ENCODE measurements around the gene SPTBN5.

DNA sequence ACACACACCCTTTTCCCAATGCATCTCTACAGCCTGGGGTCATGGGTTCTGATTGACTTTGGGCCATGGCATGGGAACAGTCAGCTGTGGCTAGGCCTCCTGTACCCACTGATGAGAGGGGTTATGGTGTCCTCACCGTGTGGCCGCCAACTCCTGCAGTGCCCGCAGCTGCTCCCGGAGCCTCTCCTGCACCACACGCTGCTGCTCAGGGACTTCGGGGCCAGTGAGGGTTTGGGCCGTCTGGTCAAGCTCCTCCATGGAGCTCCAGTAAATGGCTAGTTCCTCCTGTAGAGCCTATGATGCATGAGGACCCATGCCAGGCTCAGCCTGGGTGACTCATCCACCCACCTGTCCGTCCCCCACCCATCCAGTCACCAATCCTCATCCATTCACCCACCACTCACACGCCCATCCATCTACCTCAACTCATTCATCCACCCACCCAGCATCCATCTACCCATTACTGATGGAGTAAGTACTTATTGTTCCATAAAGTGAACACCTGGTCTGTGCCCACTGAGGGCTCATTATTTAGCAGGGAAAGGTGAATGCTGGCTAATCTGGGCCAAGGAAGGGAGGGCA lies 21.6 kb downstream of the SPTBN5 start:
- TF ChIP-seq, protein P1, sequence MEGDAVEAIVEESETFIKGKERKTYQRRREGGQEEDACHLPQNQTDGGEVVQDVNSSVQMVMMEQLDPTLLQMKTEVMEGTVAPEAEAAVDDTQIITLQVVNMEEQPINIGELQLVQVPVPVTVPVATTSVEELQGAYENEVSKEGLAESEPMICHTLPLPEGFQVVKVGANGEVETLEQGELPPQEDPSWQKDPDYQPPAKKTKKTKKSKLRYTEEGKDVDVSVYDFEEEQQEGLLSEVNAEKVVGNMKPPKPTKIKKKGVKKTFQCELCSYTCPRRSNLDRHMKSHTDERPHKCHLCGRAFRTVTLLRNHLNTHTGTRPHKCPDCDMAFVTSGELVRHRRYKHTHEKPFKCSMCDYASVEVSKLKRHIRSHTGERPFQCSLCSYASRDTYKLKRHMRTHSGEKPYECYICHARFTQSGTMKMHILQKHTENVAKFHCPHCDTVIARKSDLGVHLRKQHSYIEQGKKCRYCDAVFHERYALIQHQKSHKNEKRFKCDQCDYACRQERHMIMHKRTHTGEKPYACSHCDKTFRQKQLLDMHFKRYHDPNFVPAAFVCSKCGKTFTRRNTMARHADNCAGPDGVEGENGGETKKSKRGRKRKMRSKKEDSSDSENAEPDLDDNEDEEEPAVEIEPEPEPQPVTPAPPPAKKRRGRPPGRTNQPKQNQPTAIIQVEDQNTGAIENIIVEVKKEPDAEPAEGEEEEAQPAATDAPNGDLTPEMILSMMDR (IDR thresholded peaks at IDR 0.05; ENCODE audit: low read length): no peak
- TF ChIP-seq EZH2phosphoT487 (IDR thresholded peaks at IDR 0.05; ENCODE audit: low read length) (no peak), EZH2 (optimal IDR thresholded peaks at IDR 0.05; ENCODE audit: low read depth, low read length) (no peak)

All from MM.1S (cell line).